Common myeloid progenitor, CD34-positive (primary cell): Measurements from ENCODE around the gene DPH3.

ENCODE experiments used
- CTCF ChIA-PET: fragments of 350-600 bp; sonication (Branson Sonifier 250); formaldehyde crosslinking; loops from one replicate; lab custom pipeline; 2021; ENCODE audit warnings: antibody characterized with exemption; lab: Charles Lee
- POLR2A ChIA-PET: fragments of 350-600 bp; sonication (Branson Sonifier 250); formaldehyde crosslinking; loops from one replicate; lab custom pipeline; 2021; ENCODE audit warnings: antibody characterized with exemption; lab: Charles Lee
- DNase-seq, 3 donors: peaks; one replicate each; pipeline versions ENCODE4 v3.0.0 to v3.0.0-alpha.2; 2013
- H3K27ac ChIP-seq, 2 experiments: 1 replicate in 1 of 2; 2 replicates in 1 of 2; pipeline ENCODE4 v1.7.0; 2013; ENCODE audit warnings: inconsistent platforms in 2 of 2, low read length in 2 of 2, mild to moderate bottlenecking in 2 of 2, low read depth in 1 of 2, moderate library complexity in 1 of 2; ENCODE audit not compliant: severe bottlenecking in 2 of 2, insufficient read depth in 1 of 2, poor library complexity in 1 of 2
- H3K27me3 ChIP-seq, 5 experiments: replicated peaks in 2 of 5; 1 replicate in 3 of 5; 2 replicates in 2 of 5; pipeline versions ENCODE4 v1.6.1 to v1.7.0; 2013; ENCODE audit warnings: low read length in 4 of 5, mild to moderate bottlenecking in 2 of 5, moderate library complexity in 2 of 5, inconsistent platforms in 1 of 5; ENCODE audit not compliant: insufficient read depth in 5 of 5, control insufficient read depth in 4 of 5
- H3K36me3 ChIP-seq, 4 experiments: 1 replicate in 2 of 4; 2 replicates in 2 of 4; pipeline versions ENCODE4 v1.6.1 to v1.7.0; 2013; ENCODE audit warnings: low read length in 3 of 4, control low read depth in 1 of 4, mild to moderate bottlenecking in 1 of 4; ENCODE audit not compliant: control insufficient read depth in 4 of 4, insufficient read depth in 4 of 4
- H3K4me1 ChIP-seq, 4 experiments: 1 replicate in 3 of 4; 2 replicates in 1 of 4; pipeline versions ENCODE4 v1.6.1 to v1.7.1; 2013; ENCODE audit warnings: low read length in 3 of 4, mild to moderate bottlenecking in 3 of 4, control low read depth in 1 of 4, inconsistent platforms in 1 of 4, moderate library complexity in 1 of 4; ENCODE audit not compliant: control insufficient read depth in 4 of 4, insufficient read depth in 4 of 4; ENCODE audit errors: control extremely low read depth in 1 of 4
- H3K4me3 ChIP-seq, 7 experiments: 1 replicate in 4 of 7; 2 replicates in 3 of 7; pipeline versions ENCODE4 v1.5.1 to v1.7.0; 2013; ENCODE audit warnings: mild to moderate bottlenecking in 7 of 7, low read length in 6 of 7, moderate library complexity in 6 of 7, inconsistent platforms in 2 of 7, low read depth in 2 of 7, control low read depth in 1 of 7; ENCODE audit not compliant: insufficient read depth in 4 of 7, control insufficient read depth in 1 of 7; ENCODE audit errors: extremely low read depth in 1 of 7
- H3K9me3 ChIP-seq, 5 experiments: 1 replicate in 4 of 5; 2 replicates in 1 of 5; pipeline versions ENCODE4 v1.6.1 to v1.7.1; 2013; ENCODE audit warnings: low read length in 4 of 5, mild to moderate bottlenecking in 2 of 5, inconsistent platforms in 1 of 5, low read depth in 1 of 5, moderate library complexity in 1 of 5; ENCODE audit not compliant: control insufficient read depth in 4 of 5, insufficient read depth in 2 of 5; ENCODE audit errors: control extremely low read depth in 1 of 5
- WGBS: methylation state at CpG from one replicate; pipeline ENCODE4 v1.1.5; 2013; ENCODE audit not compliant: insufficient coverage; 5-methylcytosine and 5-hydroxymethylcytosine counted together

DPH3 gene

DNA sequence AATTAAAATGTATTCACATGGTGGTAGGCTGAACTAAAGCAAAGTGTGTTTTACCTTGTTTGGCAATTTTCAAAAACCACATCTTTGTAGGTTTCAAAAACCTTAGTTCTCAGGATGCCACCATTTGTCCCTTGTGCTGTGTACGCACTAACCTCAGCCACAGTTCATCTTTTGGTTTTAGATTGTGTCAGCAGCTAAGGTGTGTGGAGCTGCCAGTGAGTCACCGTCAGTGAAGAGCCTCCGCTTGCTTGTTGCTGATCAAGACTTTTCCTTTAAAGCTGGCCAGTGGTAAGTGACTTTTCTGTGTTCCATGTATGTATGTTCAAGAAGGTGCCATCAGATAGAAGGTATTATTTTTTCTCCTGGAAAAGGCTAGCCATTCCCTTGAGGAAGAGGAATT lies 21.4 kb upstream of the DPH3 start:
- DNase-seq: peak in 2 of 3 donors; percentile 23 to 43
- Histone ChIP-seq H3K27ac (peak overlapping the region in 1 of 2 experiments; percentile 52), H3K4me3 (no peak overlapping the region), H3K4me1 (peaks cover 17 to 50% (median 34%) of the 10 kb centered on the region in 4 experiments), H3K27me3 (no peaks in the 10 kb centered on the region), H3K9me3 (no peaks in the 10 kb centered on the region), H3K36me3 (peaks cover 4 to 43% (median 14%) of the 10 kb centered on the region in 4 experiments)
- POLR2A ChIA-PET: interaction anchor here (1.3 kb wide), 1 partner anchor 21 kb away, joined by 3 read pairs; the partner anchor contains the start of genes DPH3 and OXNAD1
- CTCF ChIA-PET: interaction anchor here (0.7 to 5.6 kb wide), 7 partner anchors 16 to 265 kb away, joined by 3 to 33 read pairs (median 3); no protein-coding TSS in a partner anchor
- WGBS: 100% methylated on average over 3 of the region's 3 CpGs

GRCh38 chr3:16284633-16285032 lies 19.9 kb upstream of the DPH3 start:
- Histone ChIP-seq H3K4me1 (peaks cover 10 to 35% (median 22%) of the 10 kb centered on the region in 4 experiments), H3K27ac (no peak overlapping the region), H3K27me3 (no peaks in the 10 kb centered on the region), H3K36me3 (peaks cover 4 to 51% (median 14%) of the 10 kb centered on the region in 4 experiments), H3K4me3 (no peak overlapping the region), H3K9me3 (no peaks in the 10 kb centered on the region)
- CTCF ChIA-PET: interaction anchor here (1.1 to 5.6 kb wide), 3 partner anchors 15 to 267 kb away, joined by 3 to 33 read pairs (median 28); no protein-coding TSS in a partner anchor
- WGBS: no CpG with 5 or more reads among the region's 1 CpG
- no peak for DNase-seq
- POLR2A ChIA-PET: no interaction called here

DNA sequence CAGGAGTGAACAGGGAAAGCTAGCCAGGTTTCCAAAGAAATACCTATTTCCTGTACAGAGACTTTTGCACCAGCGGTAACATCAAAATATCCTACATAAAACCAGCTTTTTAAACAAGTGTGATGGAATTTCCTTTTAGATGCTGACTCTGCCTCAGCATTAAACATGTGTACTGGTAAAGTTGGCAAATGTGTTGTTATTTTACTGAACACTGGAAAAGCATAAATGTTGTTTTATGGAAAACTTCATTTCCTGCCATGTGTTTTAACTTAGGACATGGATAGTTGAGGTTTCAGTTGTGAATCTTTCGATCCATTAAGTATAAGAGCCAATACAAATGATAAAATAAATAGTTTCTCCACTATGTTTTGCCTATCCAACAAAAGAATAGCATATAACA lies 15.9 kb upstream of the DPH3 start:
- H3K27ac ChIP-seq: no peak overlapping the region
- POLR2A ChIA-PET: no interaction called here
- no peaks in the 10 kb centered on the region for H3K4me1 ChIP-seq
- no peaks in the 10 kb centered on the region for H3K27me3 ChIP-seq
- CTCF ChIA-PET: interaction anchor here (1.9 kb wide), 1 partner anchor 8 kb away, joined by 4 read pairs; no protein-coding TSS in a partner anchor
- no peak overlapping the region for H3K4me3 ChIP-seq
- H3K9me3 ChIP-seq: no peaks in the 10 kb centered on the region
- no CpG with 5 or more reads among the region's 2 CpGs for WGBS
- peaks cover 9 to 54% (median 18%) of the 10 kb centered on the region in 4 experiments for H3K36me3 ChIP-seq
- DNase-seq: no peak

GRCh38 chr3:16279010-16279801 lies 14.5 kb upstream of the DPH3 start:
- ChIA-PET CTCF (interaction anchor here (1.7 to 2.7 kb wide), 3 partner anchors 7 to 10 kb away, joined by 3 to 7 read pairs (median 4); no protein-coding TSS in a partner anchor), POLR2A (no interaction called here)
- Histone ChIP-seq H3K27ac (no peak overlapping the region), H3K27me3 (no peaks in the 10 kb centered on the region), H3K9me3 (no peaks in the 10 kb centered on the region), H3K36me3 (peaks cover 9 to 48% (median 23%) of the 10 kb centered on the region in 4 experiments), H3K4me1 (no peaks in the 10 kb centered on the region), H3K4me3 (no peak overlapping the region)
- DNase-seq: no peak
- 100% methylated on average over 3 of the region's 3 CpGs for WGBS

- Histone ChIP-seq H3K27ac (no peak overlapping the region), H3K4me1 (no peaks in the 10 kb centered on the region), H3K36me3 (peaks cover 6 to 32% (median 18%) of the 10 kb centered on the region in 4 experiments), H3K27me3 (no peaks in the 10 kb centered on the region), H3K9me3 (no peaks in the 10 kb centered on the region), H3K4me3 (no peak overlapping the region)
- 100% methylated on average over 2 of the region's 3 CpGs for WGBS
- DNase-seq: no peak
- POLR2A ChIA-PET: no interaction called here
- CTCF ChIA-PET: interaction anchor here (0.8 to 2.7 kb wide), 5 partner anchors 8 to 258 kb away, joined by 3 to 7 read pairs (median 3); no protein-coding TSS in a partner anchor
Observed at GRCh38 chr3:16277471-16277870, 12.7 kb upstream of the DPH3 start.

- ChIA-PET CTCF (interaction anchor here (1.8 kb wide), 1 partner anchor 278 kb away, joined by 6 read pairs; no protein-coding TSS in a partner anchor), POLR2A (no interaction called here)
- Histone ChIP-seq H3K9me3 (no peaks in the 10 kb centered on the region), H3K27ac (no peak overlapping the region), H3K4me1 (no peaks in the 10 kb centered on the region), H3K36me3 (peaks cover 4 to 38% (median 26%) of the 10 kb centered on the region in 4 experiments), H3K27me3 (no peaks in the 10 kb centered on the region), H3K4me3 (no peak overlapping the region)
- DNase-seq: no peak
- no CpG with 5 or more reads among the region's 2 CpGs for WGBS
Observed at GRCh38 chr3:16273867-16274266, 9.1 kb upstream of the DPH3 start.
